Measurements from ENCODE around the gene NAALADL2.

- TF ChIP-seq SIN3A (IDR thresholded peaks at IDR 0.05; ENCODE audit: borderline replicate concordance, insufficient read depth, low read depth, low read length) (no peak), POLR2AphosphoS5 (IDR thresholded peaks at IDR 0.05; ENCODE audit: low read depth, low read length) (no peak), REST (IDR thresholded peaks at IDR 0.05; ENCODE audit: insufficient read depth in 1 of 2, low read depth in 2 of 2, low read length in 1 of 2) (no peak), TCF7L2 (IDR thresholded peaks at IDR 0.05; ENCODE audit: low read depth, low read length) (no peak)
- TF ChIP-seq, protein P1, sequence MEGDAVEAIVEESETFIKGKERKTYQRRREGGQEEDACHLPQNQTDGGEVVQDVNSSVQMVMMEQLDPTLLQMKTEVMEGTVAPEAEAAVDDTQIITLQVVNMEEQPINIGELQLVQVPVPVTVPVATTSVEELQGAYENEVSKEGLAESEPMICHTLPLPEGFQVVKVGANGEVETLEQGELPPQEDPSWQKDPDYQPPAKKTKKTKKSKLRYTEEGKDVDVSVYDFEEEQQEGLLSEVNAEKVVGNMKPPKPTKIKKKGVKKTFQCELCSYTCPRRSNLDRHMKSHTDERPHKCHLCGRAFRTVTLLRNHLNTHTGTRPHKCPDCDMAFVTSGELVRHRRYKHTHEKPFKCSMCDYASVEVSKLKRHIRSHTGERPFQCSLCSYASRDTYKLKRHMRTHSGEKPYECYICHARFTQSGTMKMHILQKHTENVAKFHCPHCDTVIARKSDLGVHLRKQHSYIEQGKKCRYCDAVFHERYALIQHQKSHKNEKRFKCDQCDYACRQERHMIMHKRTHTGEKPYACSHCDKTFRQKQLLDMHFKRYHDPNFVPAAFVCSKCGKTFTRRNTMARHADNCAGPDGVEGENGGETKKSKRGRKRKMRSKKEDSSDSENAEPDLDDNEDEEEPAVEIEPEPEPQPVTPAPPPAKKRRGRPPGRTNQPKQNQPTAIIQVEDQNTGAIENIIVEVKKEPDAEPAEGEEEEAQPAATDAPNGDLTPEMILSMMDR (IDR thresholded peaks at IDR 0.05) = no peak
Measured at GRCh38 chr3:175310046-175310445, 450.9 kb downstream of the NAALADL2 start.
